ENCODE data around the gene PTPRG.

The PTPRG gene

DNA sequence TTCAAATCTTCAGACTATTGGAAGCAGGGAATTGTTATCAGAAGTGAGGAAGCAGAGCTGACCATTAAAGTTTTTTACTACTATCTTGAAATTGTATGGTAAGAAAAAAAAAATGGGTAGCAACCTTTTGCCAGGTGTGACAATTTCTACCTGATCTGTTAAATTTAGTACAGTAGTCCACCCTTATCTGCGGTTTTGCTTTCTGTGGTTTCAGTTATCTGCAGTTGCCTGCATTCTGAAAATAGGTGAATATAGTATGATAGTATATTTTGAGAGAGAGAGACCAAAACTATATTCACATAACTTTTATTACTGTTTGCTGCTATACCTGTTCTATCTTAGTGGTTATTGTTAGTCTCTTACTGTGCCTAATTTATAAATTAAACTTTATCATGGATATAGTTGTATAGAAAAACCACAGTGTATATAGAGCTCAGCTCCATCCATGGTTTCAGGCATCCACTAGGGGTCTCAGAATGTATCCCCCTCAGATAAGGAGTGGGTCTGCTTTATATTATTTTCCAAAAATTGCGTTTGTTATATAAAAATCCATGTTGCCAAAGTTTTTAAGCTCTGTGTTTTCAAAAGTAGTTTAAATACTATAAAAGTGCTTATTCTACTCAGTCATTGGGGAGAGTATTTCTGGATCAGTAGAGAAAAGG is 69.9 kb downstream of the PTPRG start:
- no peak overlapping the region for H3K4me3 ChIP-seq (ENCODE audit: low read depth, low read length)
- TF ChIP-seq, protein P1, sequence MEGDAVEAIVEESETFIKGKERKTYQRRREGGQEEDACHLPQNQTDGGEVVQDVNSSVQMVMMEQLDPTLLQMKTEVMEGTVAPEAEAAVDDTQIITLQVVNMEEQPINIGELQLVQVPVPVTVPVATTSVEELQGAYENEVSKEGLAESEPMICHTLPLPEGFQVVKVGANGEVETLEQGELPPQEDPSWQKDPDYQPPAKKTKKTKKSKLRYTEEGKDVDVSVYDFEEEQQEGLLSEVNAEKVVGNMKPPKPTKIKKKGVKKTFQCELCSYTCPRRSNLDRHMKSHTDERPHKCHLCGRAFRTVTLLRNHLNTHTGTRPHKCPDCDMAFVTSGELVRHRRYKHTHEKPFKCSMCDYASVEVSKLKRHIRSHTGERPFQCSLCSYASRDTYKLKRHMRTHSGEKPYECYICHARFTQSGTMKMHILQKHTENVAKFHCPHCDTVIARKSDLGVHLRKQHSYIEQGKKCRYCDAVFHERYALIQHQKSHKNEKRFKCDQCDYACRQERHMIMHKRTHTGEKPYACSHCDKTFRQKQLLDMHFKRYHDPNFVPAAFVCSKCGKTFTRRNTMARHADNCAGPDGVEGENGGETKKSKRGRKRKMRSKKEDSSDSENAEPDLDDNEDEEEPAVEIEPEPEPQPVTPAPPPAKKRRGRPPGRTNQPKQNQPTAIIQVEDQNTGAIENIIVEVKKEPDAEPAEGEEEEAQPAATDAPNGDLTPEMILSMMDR (IDR thresholded peaks at IDR 0.05; ENCODE audit: insufficient read depth, low read depth, low read length, missing control alignments): no peak
- DNase-seq (ENCODE audit: low read depth): peak; percentile 3

DNA sequence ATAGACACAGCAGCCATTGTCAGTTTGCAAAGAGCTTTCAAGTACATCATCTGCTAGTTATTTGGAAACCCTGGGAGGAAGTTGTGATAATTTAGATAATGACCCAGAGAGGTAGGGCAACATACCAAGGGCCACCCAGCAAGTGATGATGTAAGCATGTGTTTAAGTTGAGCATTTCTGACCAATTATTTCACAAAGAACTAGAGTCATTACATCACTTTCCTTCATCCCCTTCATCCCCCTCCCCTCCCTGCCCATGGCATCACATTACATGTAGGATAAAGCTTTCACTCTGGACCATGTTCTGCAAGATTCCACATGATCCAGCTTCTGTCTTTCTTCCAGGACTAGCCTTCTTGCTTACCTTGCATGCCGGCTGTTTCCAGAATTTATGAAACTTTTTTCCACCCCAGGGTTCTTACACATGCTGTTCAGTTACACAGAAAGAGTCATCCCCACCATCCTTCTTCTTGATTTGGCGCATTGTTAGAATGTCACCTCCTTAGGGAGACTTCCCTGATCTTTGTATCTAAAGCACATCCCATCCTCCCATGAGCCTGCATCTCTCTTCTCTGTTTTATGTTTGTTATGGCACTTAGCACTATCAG is 71.3 kb downstream of the PTPRG start:
- DNase-seq (ENCODE audit: low read depth): no peak
- TF ChIP-seq, protein P1 (IDR thresholded peaks at IDR 0.05; ENCODE audit: insufficient read depth, low read depth, low read length, missing control alignments): no peak
- H3K4me3 ChIP-seq (ENCODE audit: low read depth, low read length): no peak overlapping the region

DNA sequence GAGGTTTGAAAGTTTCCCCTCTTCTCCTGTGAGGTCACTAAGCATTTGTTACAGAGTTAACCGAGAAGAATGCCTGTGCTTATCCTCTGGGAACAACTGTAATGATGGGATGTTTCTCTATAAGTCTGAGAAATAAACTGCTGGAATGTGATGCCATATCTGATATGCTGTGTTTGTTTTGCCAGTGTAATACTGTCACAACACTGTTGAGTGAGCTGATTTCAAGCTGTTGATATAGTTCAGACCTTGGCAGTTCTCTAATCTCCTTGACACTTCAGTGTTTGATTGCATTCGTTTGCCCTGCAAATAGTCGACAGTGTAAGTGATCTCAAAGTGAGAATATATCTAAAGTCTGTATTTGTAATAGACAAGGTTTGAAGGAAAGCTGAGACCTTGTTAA is 73.3 kb downstream of the PTPRG start:
- TF ChIP-seq, protein P1 (IDR thresholded peaks at IDR 0.05; ENCODE audit: insufficient read depth, low read depth, low read length, missing control alignments): no peak
- DNase-seq (ENCODE audit: low read depth): no peak
- no peak overlapping the region for H3K4me3 ChIP-seq (ENCODE audit: low read depth, low read length)

DNA sequence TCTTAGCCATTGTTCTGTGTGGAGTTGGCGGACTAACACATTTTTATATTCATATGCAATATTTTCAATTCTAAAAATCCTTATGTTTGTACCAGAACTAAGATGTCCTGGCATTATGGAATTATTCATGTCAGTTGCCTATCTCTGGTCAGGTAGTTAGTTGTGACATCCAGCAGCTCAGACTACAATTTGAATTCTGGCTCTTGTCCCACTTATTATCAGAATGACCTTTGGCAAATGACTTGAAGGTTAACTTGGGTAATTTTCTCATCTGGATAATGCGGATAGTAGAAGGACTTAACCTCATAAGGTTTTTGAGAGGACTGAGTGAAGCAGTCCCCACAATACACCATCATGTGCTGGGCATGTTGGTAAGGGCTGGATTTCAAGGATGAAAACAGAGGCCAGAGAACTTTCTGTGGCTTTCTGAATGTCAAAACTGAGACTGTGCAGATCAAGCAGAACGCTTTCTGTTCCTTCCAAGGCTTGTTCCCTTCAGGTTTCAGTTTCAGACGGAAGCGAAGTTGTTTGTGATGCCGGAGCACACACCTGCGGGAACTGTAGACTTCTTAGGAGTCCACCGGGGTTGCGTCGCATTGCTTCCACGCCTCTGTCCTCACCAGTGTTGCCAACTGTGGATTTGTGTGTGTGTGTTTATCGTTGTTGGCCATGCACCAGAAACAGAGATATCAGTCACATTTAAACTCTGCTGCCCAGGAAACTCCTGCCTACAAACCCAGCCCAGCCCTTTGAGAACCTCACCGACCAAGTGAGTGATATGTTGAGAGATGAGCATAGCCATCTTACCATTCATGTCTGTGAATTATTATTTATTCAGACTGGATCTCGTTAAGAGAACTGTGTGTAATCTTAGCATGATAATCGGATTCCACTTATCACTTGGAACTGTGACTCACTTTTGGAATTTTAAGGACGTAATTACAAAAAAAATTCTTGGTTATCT is 76.0 kb downstream of the PTPRG start:
- H3K4me3 ChIP-seq (ENCODE audit: low read depth, low read length): no peak overlapping the region
- TF ChIP-seq, protein P1 (IDR thresholded peaks at IDR 0.05; ENCODE audit: insufficient read depth, low read depth, low read length, missing control alignments): no peak
- DNase-seq (ENCODE audit: low read depth): peak; percentile 35

DNA sequence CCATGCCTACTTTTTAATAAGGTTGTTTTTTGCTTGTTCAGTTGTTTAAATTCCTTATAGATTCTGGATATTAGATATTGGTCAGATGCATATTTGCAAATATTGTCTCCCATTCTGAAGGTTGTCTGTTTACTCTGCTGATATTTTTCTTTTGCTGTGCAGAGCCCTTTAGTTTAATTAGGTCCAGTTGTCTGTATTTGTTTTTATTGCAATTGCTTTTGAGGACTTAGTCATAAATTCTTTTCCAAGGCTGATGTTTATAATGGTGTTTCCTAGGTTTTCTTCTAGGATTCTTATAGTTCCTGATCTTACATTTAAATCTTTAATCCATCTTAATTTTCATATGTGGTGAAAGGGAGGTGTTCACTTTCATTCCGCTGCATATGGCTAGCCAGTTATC is 77.4 kb downstream of the PTPRG start:
- H3K4me3 ChIP-seq (ENCODE audit: low read depth, low read length): no peak overlapping the region
- DNase-seq (ENCODE audit: low read depth): no peak
- TF ChIP-seq, protein P1 (IDR thresholded peaks at IDR 0.05; ENCODE audit: insufficient read depth, low read depth, low read length, missing control alignments): no peak

DNA sequence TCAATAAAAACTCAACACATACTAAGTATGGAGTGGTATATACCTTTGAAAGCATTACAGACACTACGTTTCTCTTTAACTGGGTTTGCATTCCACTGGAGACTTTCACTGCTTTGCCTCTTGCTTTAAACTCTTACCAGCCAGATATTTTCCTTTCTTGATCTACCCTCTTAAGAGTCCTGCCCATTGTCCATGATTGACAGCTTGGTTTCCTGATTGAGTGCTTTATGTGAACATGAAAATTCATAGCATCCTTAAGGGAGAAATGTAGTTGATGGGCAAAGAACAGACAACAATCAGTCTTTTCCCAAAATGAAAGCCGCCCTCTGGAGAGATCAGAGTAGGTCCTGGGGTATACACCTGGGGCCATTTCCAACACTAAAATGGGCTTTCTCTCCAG is 78.6 kb downstream of the PTPRG start:
- TF ChIP-seq, protein P1 (IDR thresholded peaks at IDR 0.05; ENCODE audit: insufficient read depth, low read depth, low read length, missing control alignments): no peak
- DNase-seq (ENCODE audit: low read depth): no peak
- no peak overlapping the region for H3K4me3 ChIP-seq (ENCODE audit: low read depth, low read length)

All from GM12865 (cell line).